ENCODE data around the gene TTC12. TPM values are rescaled to one million over a fixed set of nuclear protein-coding genes. Genes with fewer than 3 reads are reported as not detected.

TTC12 gene
- polyA plus RNA-seq, 1 of the 3 experiments (the other 2 are of a cell fraction), result 15.1 TPM

GRCh38 chr11:113338730-113339129 lies 24.3 kb downstream of the TTC12 start:
- H3K27me3 ChIP-seq (ENCODE audit: insufficient read depth), result no peaks in the 10 kb centered on the region
- H3K9ac ChIP-seq, result no peak overlapping the region
- peaks cover 0 to 8% of the 10 kb centered on the region in 2 experiments; a peak in 2 of 4 replicates for H3K4me1 ChIP-seq (ENCODE audit: control insufficient read depth in 1 of 2, insufficient read depth in 2 of 2, low read depth in 1 of 2, low read length in 1 of 2)
- H3K9me3 ChIP-seq, result no peaks in the 10 kb centered on the region
- 0 out of 2 replicates have a peak, but pooled peaks have one; percentile 18 for TF ChIP-seq RAD21 (IDR thresholded peaks at IDR 0.05; ENCODE audit: low read length)
- TF ChIP-seq CHD2 (IDR thresholded peaks at IDR 0.05; ENCODE audit: low read length, partially characterized antibody), result no peak
- H3K4me3 ChIP-seq (ENCODE audit: low read depth in 2 of 2, low read length in 1 of 2), result no peak overlapping the region
- H3K36me3 ChIP-seq (replicated peaks in 1 of 2; ENCODE audit: control insufficient read depth in 1 of 2, insufficient read depth in 2 of 2, low read length in 1 of 2), result peaks cover 9 to 62% of the 10 kb centered on the region in 2 experiments
- no peaks in the 10 kb centered on the region for H4K20me1 ChIP-seq (ENCODE audit: insufficient read depth)
- WGBS (ENCODE audit: low lambda C conversion rate), result 90% methylated on average over 4 of the region's 4 CpGs
- no peak overlapping the region for H2AFZ ChIP-seq (ENCODE audit: low read depth)
- no peak overlapping the region for H3K27ac ChIP-seq (ENCODE audit: low read depth in 2 of 2, low read length in 1 of 2)
- H3K79me2 ChIP-seq (ENCODE audit: insufficient read depth), result no peaks in the 10 kb centered on the region
- no peak for DNase-seq
- ChIA-PET POLR2A (no interaction called here), CTCF (interaction anchor here (1.4 kb wide), 1 partner anchor 13 kb away, joined by 3 read pairs; no protein-coding TSS in a partner anchor)
- no peak overlapping the region for H3K4me2 ChIP-seq
- H3K9me2 ChIP-seq, result no peaks in the 10 kb centered on the region
- no peaks in the 10 kb centered on the region for H3F3A ChIP-seq (replicated peaks; ENCODE audit: insufficient read depth)

- WGBS (ENCODE audit: low lambda C conversion rate), result 93% methylated on average over 6 of the region's 6 CpGs
- Histone ChIP-seq H3K27me3 (ENCODE audit: insufficient read depth) (no peaks in the 10 kb centered on the region), H2AFZ (ENCODE audit: low read depth) (no peak overlapping the region), H3K4me1 (ENCODE audit: control insufficient read depth in 1 of 2, insufficient read depth in 2 of 2, low read depth in 1 of 2, low read length in 1 of 2) (peaks cover 0 to 8% of the 10 kb centered on the region in 2 experiments; a peak in 2 of 4 replicates), H3K36me3 (replicated peaks in 1 of 2; ENCODE audit: control insufficient read depth in 1 of 2, insufficient read depth in 2 of 2, low read length in 1 of 2) (peaks cover 6 to 62% of the 10 kb centered on the region in 2 experiments), H4K20me1 (ENCODE audit: insufficient read depth) (no peaks in the 10 kb centered on the region), H3K79me2 (ENCODE audit: insufficient read depth) (no peaks in the 10 kb centered on the region), H3K4me2 (no peak overlapping the region), H3K4me3 (ENCODE audit: low read depth in 2 of 2, low read length in 1 of 2) (no peak overlapping the region), H3K27ac (ENCODE audit: low read depth in 2 of 2, low read length in 1 of 2) (no peak overlapping the region), H3K9me2 (no peaks in the 10 kb centered on the region), H3K9ac (no peak overlapping the region), H3F3A (replicated peaks; ENCODE audit: insufficient read depth) (no peaks in the 10 kb centered on the region), H3K9me3 (no peaks in the 10 kb centered on the region)
- POLR2A ChIA-PET, result interaction anchor here (0.6 kb wide), 1 partner anchor 8 kb away, joined by 3 read pairs; no protein-coding TSS in a partner anchor
- DNase-seq, result no peak
- CTCF ChIA-PET, result interaction anchor here (1.1 kb wide), 1 partner anchor 23 kb away, joined by 3 read pairs; no protein-coding TSS in a partner anchor
- TF ChIP-seq TAF1 (IDR thresholded peaks at IDR 0.05; ENCODE audit: borderline replicate concordance, low read depth, low read length), result no peak
- TF ChIP-seq RAD21 (IDR thresholded peaks at IDR 0.05; ENCODE audit: low read length), result no peak
- TF ChIP-seq SMC3 (IDR thresholded peaks at IDR 0.05; ENCODE audit: low read depth, low read length), result no peak
- no peak for TF ChIP-seq MXI1 (IDR thresholded peaks at IDR 0.05; ENCODE audit: low read depth, low read length)
- TF ChIP-seq NRF1 (IDR thresholded peaks at IDR 0.05; ENCODE audit: low read depth, low read length), result no peak
- TF ChIP-seq ZBTB33 (IDR thresholded peaks at IDR 0.05; ENCODE audit: borderline replicate concordance, low read depth), result no peak
- TF ChIP-seq GABPA (IDR thresholded peaks at IDR 0.05; ENCODE audit: low read depth), result no peak
- no peak for TF ChIP-seq JUND (IDR thresholded peaks at IDR 0.05)
- no peak for TF ChIP-seq MAX (IDR thresholded peaks at IDR 0.05; ENCODE audit: low read depth)
- no peak for TF ChIP-seq FOXJ3 (CRISPR knock-in tag; IDR thresholded peaks at IDR 0.05)
Measured at GRCh38 chr11:113339929-113340589, 25.7 kb downstream of the TTC12 start.
